ENCODE data around the gene SLC25A25.
"Not testable (repeated sequence)": the region's sequence is repeated elsewhere in the genome, so short reads cannot be mapped to it uniquely, and the experiment has no call there.

The SLC25A25 gene

DNA sequence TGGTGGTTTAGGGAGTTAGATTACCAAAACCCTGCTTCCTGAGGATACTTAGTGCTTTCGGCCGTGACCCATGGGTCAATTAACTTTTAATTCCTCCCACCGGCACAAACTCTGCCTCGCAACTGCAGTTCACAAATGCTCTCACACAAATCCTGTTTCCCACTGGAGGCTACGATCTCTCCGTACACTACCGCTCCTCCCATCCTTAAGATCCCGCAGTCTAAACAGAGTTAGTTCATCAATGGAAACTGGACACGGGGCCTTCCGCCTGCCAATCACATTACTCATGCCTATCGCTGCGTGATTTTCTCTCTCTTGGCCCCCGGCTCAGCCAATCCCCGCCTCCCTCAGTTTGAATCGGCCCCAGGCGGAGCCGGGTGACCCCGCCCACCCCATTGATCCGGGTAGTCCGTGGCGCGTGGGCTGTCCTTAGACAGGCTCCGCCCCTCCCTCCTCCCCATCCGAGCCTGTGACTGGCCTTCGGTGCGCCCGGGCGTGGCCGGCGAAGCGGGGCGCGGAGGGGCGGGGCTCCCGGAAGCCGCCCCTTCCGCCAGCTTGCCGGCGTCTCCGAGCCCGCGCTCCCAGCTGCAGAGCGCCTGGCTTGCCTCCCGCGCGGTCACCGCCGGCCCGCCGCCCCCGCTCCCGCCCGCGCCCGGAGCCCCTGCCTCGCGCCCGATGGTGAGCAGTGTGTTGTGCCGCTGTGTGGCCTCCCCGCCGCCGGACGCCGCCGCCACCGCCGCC, at the start of gene SLC25A25:
TSS of gene SLC25A25 (plus strand) at position 588 of the 741 bp plus-strand sequence. CDS start at position 676, 88 bp downstream.
- DNase-seq, result peak; percentile 99
- in situ Hi-C loops (cut with MboI; ENCODE audit: low pct_unique_long_range_greater_than_20kb, low sequenced_read_pairs), result no loop called here

DNA sequence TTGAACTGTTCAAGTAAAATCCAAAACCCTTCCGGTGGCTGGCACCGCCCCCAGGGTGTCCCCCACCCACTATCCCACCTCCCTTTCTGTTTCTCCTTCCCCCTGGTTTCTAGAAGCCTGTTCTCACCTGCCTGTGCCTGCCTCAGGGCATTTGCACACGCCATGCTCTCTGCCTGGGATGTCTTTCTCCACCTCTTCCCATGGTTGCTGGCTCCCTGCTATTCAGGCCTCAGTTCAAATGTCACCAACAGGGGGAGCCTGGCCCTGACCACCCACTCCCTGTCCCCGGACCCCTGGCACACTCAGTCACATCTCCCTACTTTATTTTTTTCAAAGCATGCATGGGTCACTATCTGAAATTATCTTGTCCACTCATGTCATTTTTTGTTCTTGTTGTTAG, 47.3 kb upstream of the SLC25A25 start:
- DNase-seq, result no peak
- in situ Hi-C loops (cut with MboI; ENCODE audit: low pct_unique_long_range_greater_than_20kb, low sequenced_read_pairs), result no loop called here

DNA sequence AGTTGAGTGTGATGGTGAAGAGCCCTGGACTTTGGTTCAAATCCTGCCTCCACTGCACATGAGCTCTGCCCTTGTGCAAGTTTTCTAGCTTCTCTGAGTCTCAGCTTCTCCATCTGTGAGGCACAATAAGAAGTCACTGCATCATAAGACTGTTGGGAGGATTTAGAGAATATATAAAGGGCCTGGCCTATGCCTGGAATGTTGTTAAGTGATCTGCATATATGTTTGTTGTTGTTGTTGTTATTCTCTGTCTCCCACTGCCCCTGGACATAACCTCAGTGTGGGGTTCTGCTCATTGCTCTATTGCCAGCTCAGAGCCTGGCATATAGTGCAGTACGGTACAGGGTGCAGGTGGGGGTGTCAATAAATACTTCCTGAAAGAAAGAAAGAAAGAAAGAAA, 46.9 kb upstream of the SLC25A25 start:
- in situ Hi-C loops (cut with MboI; ENCODE audit: low pct_unique_long_range_greater_than_20kb, low sequenced_read_pairs), result no loop called here
- DNase-seq, result no peak

DNA sequence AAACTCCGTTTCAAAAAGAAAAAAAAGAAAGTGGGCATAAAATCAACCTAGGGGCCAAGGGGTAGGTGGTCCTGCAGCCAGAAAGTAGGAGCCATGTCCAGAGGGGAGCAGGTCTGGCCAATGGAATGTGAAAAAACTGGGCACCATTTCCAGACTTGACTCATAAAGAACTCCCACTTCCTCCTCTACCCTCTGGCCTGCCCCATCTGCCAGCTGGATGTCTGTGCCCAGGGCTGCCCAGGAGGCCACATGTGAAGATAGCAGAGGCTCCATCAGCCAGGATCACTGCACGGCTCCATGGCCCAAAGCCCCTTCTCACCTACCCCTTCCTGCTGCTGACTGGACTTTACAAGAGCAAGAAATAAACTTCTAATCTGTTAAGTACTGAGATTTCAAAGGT, 45.1 kb upstream of the SLC25A25 start:
- in situ Hi-C loops (cut with MboI; ENCODE audit: low pct_unique_long_range_greater_than_20kb, low sequenced_read_pairs), result no loop called here
- DNase-seq, result no peak

DNA sequence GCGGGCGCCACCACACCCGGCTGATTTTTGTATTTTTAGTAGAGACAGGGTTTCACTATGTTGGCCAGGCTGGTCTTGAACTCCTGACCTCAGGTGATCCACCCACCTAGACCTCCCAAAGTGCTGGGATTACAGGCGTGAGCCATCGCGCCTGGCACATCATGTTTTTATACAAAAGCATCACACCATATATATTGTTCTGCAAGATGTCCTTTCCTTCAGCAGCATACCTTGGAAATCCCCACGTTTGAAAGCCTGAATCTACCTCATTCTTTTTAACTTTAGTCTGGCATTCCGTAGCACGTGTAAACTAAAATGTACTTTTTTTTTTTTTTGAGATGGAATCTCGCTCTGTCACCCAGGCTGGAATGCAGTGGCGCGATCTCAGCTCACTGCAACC, 44.4 kb upstream of the SLC25A25 start:
- DNase-seq; in situ Hi-C loops (cut with MboI; ENCODE audit: low pct_unique_long_range_greater_than_20kb, low sequenced_read_pairs): not testable (repeated sequence)

DNA sequence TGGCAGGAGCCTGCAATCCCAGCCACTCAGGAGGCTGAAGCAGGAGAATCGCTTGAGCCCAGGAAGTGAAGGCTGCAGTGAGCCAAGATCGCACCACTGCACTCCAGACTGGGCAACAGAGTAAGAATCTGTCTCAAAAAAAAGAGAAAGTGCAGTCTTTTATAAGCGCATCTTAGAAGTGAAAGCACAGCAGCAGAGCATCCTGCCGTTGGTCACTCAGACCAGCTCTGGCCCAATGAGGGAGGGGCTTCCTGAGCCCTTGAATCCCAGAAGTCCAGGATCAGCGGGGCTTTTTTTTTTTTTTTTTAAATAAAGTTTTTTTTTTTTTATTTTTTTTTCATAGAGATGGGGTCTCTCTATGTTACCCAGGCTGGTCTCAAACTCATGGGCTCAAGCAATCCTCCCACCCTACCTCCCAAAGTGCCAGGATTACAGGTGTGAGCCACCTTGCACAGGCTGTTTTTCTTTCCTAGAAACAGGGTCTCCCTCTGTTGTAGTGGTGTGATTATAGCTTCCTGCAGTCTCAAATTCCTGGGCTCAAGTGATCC, 43.2 kb upstream of the SLC25A25 start:
- in situ Hi-C loops (cut with MboI; ENCODE audit: low pct_unique_long_range_greater_than_20kb, low sequenced_read_pairs), result no loop called here
- DNase-seq, result no peak

DNA sequence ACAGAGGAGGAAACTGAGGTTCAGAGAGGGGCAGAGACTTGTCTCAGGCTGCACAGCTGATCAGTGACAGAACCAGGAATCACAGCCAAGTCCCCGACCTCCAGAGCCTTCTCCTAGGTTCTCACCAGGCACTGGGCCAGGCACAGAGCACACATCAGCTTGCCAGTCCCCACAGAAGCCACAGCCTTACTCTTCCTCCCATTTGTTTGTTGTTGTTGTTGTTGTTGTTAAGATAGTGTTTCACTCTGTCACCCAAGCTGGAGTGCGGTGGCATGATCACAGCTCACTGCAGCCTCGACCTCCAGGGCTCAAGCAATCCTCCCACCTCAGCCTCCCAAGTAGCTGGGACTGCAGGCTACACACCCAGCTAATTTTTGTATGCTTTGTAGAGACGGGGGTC, 42.3 kb upstream of the SLC25A25 start:
- in situ Hi-C loops (cut with MboI; ENCODE audit: low pct_unique_long_range_greater_than_20kb, low sequenced_read_pairs), result no loop called here

DNA sequence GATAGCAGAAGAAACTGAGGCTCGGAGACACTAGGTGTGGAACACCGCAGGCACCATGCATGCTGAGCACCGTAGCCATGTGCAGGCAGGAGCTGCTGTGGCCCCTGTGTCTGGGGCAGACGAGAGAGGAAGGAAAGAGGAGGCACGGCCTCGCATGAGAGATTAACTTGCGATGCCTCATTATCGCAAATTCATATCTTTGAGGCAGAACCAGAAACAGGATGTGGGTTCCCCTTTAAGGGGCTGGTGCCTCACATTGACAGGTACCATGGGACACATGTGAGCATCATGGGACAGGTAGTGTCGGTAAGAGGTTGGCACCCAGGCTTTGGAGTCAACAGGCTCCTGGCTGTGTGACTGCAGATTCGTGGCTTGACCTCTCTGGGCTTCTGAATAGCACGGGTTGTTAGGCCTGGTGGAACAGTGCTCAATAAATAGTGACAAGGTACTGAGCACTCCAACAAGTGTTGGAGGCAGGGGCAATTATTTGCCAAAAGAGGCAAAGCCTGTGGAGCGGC, 41.7 kb upstream of the SLC25A25 start:
- in situ Hi-C loops (cut with MboI; ENCODE audit: low pct_unique_long_range_greater_than_20kb, low sequenced_read_pairs), result no loop called here

More for the DNA sequence above, 42.3 kb upstream of the SLC25A25 start:
- no peak for DNase-seq

DNA sequence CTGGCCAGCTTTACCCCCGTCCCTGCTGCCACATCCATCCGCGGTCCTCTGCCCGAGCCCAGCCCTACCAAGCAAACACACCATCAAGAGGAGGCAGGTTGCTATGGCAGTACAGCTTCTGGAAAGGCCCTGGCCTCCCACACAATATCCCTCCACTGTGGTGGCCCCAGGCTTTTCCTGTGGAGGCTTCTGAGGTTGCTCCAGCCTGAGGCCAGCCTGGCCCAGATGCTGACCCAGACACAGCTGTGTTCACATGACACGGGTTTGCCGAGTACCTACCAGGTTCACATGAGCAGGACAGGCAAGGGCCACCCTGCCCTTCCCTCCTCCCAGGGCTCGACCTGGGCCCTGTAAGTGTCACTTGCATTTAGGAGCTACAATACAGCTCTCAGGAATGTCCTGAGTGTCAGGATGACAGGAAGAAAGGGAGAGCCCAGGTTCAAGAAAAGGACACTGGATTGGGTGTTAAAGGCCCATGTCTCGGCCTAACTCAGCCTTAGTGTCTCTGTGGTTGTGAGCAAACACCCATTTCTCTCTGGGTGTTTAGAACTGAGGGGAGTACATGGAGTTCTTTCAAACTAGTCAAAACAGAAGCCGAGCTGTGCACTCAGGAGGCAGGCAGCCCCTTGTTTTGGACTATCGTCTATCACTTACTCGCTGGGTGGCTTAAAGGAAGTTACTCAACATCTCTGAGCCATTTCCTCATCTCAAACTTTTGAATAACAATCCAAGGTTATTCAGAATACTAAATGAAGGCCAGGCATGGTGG, 41.1 kb upstream of the SLC25A25 start:
- peak; percentile 61 for DNase-seq
- in situ Hi-C loops (cut with MboI; ENCODE audit: low pct_unique_long_range_greater_than_20kb, low sequenced_read_pairs), result no loop called here

More for the DNA sequence above, 41.7 kb upstream of the SLC25A25 start:
- DNase-seq, result peak; percentile 75

DNA sequence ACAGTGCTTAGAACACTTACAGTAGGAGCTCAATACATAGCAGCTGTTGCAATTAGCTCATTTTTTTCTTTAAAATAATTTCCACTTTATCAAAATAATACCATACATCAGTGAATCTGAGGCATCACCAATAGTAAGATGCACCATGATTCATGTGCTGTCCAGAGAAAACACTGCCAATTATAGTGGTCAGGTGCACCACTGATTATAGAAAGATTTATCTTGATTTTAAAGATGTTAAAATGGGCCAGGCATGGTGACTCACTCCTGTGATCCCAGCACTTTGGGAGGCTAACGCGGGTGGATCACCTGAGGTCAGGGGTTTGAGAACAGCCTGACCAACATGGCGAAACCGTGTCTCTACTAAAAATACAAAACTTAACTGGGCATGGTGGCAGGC, 40.3 kb upstream of the SLC25A25 start:
- in situ Hi-C loops (cut with MboI; ENCODE audit: low pct_unique_long_range_greater_than_20kb, low sequenced_read_pairs), result no loop called here
- no peak for DNase-seq

DNA sequence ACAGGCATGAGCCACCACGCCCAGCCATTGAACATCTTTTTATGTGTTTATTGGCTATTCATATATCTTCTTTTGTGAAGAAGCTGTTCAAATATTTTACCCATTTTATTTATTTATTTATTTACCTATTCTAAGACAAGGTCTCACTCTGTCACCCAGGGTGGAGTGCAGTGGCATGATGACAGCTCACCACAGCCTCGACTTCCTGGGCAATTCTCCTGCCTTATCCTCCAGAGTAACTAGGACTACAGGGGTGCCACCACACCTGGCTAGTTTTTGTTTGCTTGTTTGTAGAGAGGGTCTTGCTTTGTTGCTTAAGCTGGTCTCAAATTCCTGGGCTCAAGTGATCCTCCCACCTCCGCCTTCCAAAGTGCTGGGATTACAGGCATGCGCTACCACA, 34.4 kb upstream of the SLC25A25 start:
- in situ Hi-C loops (cut with MboI; ENCODE audit: low pct_unique_long_range_greater_than_20kb, low sequenced_read_pairs), result no loop called here
- no peak for DNase-seq

DNA sequence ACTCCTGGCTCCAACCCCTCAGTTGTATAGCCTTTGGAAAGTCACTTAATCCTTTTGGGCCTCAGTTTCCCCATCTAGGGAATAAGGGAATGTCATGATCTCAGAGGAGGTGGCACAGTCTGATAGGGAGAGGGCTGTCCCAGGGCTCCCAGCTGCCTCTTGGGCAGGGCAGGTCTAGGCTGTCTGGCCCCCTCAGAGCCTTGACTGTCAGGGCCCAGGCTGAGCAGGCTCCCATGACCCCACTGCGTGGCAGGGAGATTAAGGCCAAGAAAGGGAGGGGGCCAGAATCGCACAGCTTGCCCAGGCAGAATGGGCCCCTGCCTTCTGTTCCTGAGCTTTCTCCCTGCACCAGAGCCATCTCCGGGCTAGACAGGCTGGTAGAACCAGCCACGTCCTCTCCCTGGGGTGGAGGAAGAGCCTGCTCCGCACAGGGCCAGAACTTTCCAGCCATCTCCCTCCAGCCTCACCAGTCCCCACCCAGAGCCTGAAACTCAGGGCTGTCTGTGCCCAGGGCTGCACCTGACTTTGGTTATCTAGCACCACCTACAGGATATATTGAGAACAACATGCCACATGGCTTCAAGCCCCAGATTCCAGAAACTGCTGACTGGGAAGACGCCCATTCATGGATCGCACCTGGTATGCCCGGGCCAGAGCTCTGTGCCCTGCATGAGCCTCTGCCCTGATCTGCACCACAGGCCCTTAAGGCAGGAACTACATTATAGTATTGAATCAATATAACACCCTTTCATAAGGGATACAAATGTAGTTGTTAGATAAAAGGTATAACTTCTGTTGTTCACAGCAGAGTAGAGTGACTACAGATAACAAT, 33.0 kb upstream of the SLC25A25 start:
- in situ Hi-C loops (cut with MboI; ENCODE audit: low pct_unique_long_range_greater_than_20kb, low sequenced_read_pairs), result no loop called here
- DNase-seq, result peak; percentile 91

DNA sequence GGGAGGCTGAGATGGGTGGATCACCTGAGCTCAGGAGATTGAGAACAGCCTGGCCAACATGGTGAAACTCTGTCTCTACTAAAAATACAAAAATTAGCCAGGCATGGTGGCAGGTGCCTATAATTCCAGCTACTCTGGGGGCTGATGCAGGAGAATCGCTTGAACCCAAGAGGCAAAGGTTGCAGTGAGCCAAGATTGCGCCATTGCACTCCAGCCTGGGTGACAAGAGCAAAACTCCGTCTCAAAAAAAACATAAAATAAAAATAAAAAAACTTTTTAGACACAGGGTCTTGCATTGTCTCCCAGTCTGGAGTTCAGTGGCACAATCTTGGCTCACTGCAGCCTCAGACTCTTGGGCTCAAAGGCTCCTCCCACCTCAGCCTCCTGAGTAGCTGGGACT, 31.5 kb upstream of the SLC25A25 start:
- in situ Hi-C loops (cut with MboI; ENCODE audit: low pct_unique_long_range_greater_than_20kb, low sequenced_read_pairs), result not testable (repeated sequence)

DNA sequence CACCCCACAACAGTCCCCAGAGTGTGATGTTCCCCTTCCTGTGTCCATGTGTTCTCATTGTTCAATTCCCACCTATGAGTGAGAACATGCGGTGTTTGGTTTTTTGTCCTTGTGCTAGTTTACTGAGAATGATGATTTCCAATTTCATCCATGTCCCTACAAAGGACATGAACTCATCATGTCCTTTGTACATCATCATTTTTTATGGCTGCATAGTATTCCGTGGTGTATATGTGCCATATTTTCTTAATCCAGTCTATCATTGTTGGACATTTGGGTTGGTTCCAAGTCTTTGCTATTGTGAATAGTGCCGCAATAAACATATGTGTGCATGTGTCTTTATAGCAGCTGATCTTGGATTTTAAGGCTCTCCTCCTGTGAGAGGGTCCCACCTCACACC, 27.2 kb upstream of the SLC25A25 start:
- DNase-seq; in situ Hi-C loops (cut with MboI; ENCODE audit: low pct_unique_long_range_greater_than_20kb, low sequenced_read_pairs): not testable (repeated sequence)

More for the DNA sequence above, 31.5 kb upstream of the SLC25A25 start:
- not testable (repeated sequence) for DNase-seq

DNA sequence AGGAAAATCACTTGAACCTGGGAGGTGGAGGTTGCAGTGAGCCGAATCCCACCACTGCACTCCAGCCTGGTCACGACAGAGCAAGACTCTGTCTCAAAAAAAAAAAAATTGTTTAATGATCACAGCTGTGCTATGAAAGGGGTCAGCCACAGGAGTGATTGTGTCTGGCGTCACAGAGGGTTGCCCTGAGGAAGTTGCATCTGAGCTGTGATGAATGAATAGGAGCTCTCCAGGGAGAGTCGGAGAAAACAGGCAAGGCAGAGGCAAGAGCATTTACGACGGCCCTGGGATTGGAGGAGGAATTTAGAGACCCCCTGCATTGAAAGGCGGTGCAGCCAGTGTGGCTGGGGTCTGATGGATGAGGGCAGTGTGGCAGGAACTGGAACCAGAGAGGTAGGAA, 26.0 kb upstream of the SLC25A25 start:
- in situ Hi-C loops (cut with MboI; ENCODE audit: low pct_unique_long_range_greater_than_20kb, low sequenced_read_pairs), result no loop called here

DNA sequence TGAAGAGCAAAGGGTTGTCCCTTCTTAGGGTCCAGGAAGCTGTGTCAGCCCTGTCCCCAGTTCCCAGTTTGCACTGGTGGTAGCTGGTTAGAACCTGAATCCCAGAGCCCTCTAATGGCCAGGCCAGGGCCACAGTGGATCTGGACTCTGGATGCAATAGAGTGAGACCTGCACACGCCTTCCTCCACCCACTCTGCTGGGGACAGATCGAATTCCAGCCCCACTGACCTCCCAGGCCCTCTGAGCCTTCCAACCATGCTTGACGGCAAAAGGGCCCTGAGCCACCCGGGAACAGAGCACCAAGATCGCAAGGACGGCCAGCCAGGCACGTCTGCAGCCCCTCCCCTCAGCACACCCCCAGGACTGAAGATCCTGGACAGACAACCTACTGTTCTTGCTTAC, 24.6 kb upstream of the SLC25A25 start:
- no peak for DNase-seq
- in situ Hi-C loops (cut with MboI; ENCODE audit: low pct_unique_long_range_greater_than_20kb, low sequenced_read_pairs), result no loop called here

More for the DNA sequence above, 26.0 kb upstream of the SLC25A25 start:
- no peak for DNase-seq

DNA sequence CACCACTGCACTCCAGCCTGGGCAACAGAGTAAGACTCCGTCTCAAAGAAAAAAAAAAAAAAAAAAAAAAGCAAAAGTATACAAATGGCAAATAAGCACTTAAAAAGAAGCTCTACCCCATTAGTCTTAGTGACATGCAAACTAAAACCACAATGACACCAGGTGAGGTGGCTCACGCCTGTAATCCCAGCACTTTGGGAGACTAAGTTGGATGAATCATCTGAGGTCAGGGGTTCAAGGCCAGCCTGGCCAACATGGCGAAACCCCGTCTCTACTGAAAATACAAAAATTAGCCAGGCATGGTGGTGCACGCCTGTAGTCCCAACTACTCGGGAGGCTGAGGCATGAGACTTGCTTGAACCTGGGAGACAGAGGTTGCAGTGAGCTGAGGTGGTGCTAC, 22.6 kb upstream of the SLC25A25 start:
- DNase-seq; in situ Hi-C loops (cut with MboI; ENCODE audit: low pct_unique_long_range_greater_than_20kb, low sequenced_read_pairs): not testable (repeated sequence)

DNA sequence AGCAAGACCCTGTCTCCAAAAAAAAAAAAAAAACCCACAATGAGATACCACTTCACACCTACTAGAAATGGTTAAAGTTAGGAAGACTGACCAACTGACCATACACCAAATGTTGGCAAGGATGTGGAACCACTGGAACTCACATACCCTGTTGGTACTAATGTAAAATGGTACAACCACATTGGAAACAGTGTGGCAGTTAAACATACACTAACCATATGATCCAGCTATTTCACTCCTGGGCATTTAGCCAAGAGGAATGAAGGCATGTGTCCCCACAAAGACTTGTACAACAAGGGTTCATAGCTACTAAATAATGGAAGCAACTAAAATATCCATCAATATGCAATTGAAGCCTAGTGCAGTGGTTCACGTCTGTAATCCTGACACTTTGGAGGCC, 22.2 kb upstream of the SLC25A25 start:
- in situ Hi-C loops (cut with MboI; ENCODE audit: low pct_unique_long_range_greater_than_20kb, low sequenced_read_pairs), result no loop called here
- DNase-seq, result no peak

DNA sequence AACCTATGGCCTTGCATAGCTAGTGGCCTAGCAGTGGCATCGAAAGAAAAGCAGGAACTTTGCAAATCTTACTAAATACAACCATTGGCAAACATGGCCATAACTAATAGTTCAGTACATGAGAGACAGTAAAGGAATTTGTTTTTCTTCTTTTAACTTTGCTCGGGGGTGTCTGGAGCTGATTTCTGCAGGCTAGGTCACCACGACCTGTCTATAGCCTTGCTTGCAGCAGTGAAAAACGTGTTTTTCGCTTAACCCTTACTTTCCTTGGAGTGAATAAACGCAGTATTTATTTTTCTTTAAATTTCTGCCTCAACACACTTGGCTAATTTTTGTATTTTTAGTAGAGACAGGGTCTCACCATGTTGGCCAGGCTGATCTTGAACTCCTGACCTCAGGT, 20.8 kb upstream of the SLC25A25 start:
- in situ Hi-C loops (cut with MboI; ENCODE audit: low pct_unique_long_range_greater_than_20kb, low sequenced_read_pairs), result no loop called here
- DNase-seq, result no peak
